SK-N-MC (cell line): ENCODE results near the gene LEFTY2.
"Not testable (repeated sequence)": the region's sequence is repeated elsewhere in the genome, so short reads cannot be mapped to it uniquely, and the experiment has no call there.

ENCODE experiments used
- EZH2 ChIP-seq: fragments of 200-600 bp; sonication (generic); IDR thresholded peaks from one replicate; pipeline ENCODE4 v1.6.1; 2017; ENCODE audit warnings: antibody characterized with exemption
- FOXP2 ChIP-seq: optimal IDR thresholded peaks from 2 replicates; pipeline ENCODE3; 2011; ENCODE audit warnings: mild to moderate bottlenecking, moderate library complexity; ENCODE audit not compliant: insufficient read depth; ENCODE audit errors: extremely low read length, control extremely low read depth
- POLR2AphosphoS5 ChIP-seq: IDR thresholded peaks from 2 replicates; pipeline ENCODE4 v1.6.1; 2012; ENCODE audit warnings: mild to moderate bottlenecking, low read depth, low read length, borderline replicate concordance

- TF ChIP-seq EZH2, POLR2AphosphoS5, FOXP2: not testable (repeated sequence)
Observed at GRCh38 chr1:225939939-225940310, 1.1 kb downstream of the LEFTY2 start.
